ENCODE results near the gene SNHG17.
"Not testable (repeated sequence)": the region's sequence is repeated elsewhere in the genome, so short reads cannot be mapped to it uniquely, and the experiment has no call there.

The SNHG17 gene

GRCh38 chr20:38418509-38419204 lies 16.5 kb downstream of the SNHG17 start:
- DNase-seq, result no peak

- no peak for DNase-seq
These were observed 20.2 kb downstream of the SNHG17 start for GRCh38 chr20:38414769-38415450.

GRCh38 chr20:38412877-38413577 lies 22.1 kb downstream of the SNHG17 start:
- DNase-seq, result no peak

- not testable (repeated sequence) for DNase-seq
These were observed 27.3 kb downstream of the SNHG17 start for GRCh38 chr20:38407822-38408221.

- DNase-seq, result no peak
These were observed 27.8 kb downstream of the SNHG17 start for GRCh38 chr20:38407321-38407720.

GRCh38 chr20:38406476-38406875 lies 28.7 kb downstream of the SNHG17 start:
- DNase-seq, result no peak

- no peak for DNase-seq
These were observed 30.0 kb downstream of the SNHG17 start for GRCh38 chr20:38405132-38405531.

- DNase-seq, result no peak
These were observed 31.1 kb downstream of the SNHG17 start for GRCh38 chr20:38404016-38404415.

GRCh38 chr20:38402816-38403215 lies 32.3 kb downstream of the SNHG17 start:
- no peak for DNase-seq

- DNase-seq, result no peak
These were observed 33.0 kb downstream of the SNHG17 start for GRCh38 chr20:38402089-38402488.

GRCh38 chr20:38395751-38396395 lies 39.3 kb downstream of the SNHG17 start:
- not testable (repeated sequence) for DNase-seq

GRCh38 chr20:38395165-38395564 lies 40.0 kb downstream of the SNHG17 start:
- no peak for DNase-seq

GRCh38 chr20:38393259-38393658 lies 41.9 kb downstream of the SNHG17 start:
- DNase-seq, result no peak

GRCh38 chr20:38392356-38392755 lies 42.8 kb downstream of the SNHG17 start:
- DNase-seq, result no peak

- DNase-seq, result no peak
These were observed 47.2 kb downstream of the SNHG17 start for GRCh38 chr20:38387953-38388352.

- no peak for DNase-seq
These were observed 48.3 kb downstream of the SNHG17 start for GRCh38 chr20:38386851-38387250.

GRCh38 chr20:38386004-38386403 lies 49.1 kb downstream of the SNHG17 start:
- DNase-seq, result no peak

GRCh38 chr20:38383147-38383546 lies 52.0 kb downstream of the SNHG17 start:
- DNase-seq, result no peak

- DNase-seq, result not testable (repeated sequence)
These were observed 57.3 kb downstream of the SNHG17 start for GRCh38 chr20:38377838-38378237.

- no peak for DNase-seq
These were observed 58.0 kb downstream of the SNHG17 start for GRCh38 chr20:38377039-38377685.

GRCh38 chr20:38373898-38374297 lies 61.2 kb downstream of the SNHG17 start:
- no peak for DNase-seq

- no peak for DNase-seq
These were observed 61.8 kb downstream of the SNHG17 start for GRCh38 chr20:38373231-38373867.

Measured in effector CD4-positive, alpha-beta T cell (primary cell).